HG03064 (cell line): ENCODE results near the gene MYH11.

ENCODE experiments used
- ATAC-seq: cut with Tn5 transposase; IDR thresholded peaks from one replicate; pipeline ENCODE4 v1.9.1; 2021; ENCODE audit warnings: low read depth; ENCODE audit not compliant: unreplicated experiment

Gene MYH11

GRCh38 chr16:15759070-15759469, 97.8 kb downstream of the MYH11 start:
- ATAC-seq = no peak

DNA sequence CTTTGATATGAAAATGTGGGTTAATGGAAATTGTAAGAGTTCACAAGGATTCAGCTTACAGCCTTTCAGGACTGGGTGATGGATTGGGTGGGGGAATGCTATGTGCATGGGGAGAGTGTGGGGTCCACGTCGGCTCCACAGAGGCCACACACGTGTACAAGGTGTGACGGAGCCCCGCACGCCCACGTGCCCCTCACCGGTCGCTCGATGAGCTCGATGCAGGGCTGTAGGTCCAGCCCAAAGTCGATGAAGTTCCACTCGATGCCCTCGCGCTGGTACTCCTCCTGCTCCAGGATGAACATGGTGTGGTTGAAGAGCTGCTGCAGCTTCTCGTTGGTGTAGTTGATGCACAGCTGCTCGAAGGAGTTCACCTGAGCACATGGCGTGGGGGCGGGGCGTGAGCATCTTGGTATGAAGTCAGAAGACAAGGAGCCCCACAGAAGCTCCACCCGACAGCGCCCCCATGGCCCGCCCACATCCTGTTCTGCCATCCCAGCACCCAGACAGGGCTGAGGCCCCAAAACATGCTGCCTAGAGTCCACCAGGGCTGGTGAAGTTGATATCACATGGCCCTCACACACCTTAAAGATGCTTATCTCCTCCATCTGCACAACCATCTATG, 99.1 kb downstream of the MYH11 start:
- ATAC-seq = no peak

DNA sequence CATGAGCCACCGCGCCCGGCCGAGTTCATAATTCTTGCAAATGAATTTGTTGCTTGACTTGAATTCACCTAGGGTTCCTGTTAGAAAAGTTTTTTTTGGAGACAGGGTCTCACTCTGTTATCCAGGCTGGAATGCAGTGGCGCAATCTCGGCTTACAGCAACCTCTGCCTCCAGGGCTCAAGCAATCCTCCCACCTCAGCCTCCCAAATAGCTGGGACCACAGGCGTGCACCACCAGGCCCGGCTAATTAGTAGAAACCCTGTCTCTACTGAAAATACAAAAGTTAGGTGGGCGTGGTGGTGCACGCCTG, 99.8 kb downstream of the MYH11 start:
- no peak for ATAC-seq

- no peak for ATAC-seq
Observed at GRCh38 chr16:15754821-15755534, 101.8 kb downstream of the MYH11 start.

- no peak for ATAC-seq
Observed at GRCh38 chr16:15752717-15753488, 103.9 kb downstream of the MYH11 start.

- ATAC-seq = no peak
Observed at GRCh38 chr16:15751940-15752339, 104.9 kb downstream of the MYH11 start.

- ATAC-seq = no peak
Observed at GRCh38 chr16:15749985-15750384, 106.8 kb downstream of the MYH11 start.

DNA sequence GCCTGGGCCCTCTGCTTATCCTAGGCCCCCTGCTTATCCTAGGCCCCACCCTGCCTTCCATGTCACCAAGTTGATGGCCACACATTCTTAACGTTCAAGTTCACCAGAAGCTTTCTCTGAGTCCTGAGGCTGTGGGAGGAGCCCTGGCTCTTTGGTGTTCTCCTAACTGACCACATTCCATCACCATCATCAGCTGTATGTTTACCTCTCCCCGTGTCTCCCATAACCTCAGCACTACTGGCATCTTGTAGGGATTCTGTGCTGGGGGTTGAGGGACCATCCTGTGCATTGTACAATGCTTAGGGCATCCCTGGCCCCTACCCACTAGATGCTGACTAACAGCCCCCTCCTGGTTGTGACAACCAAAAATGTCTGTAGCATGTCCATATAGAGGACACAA, 107.5 kb downstream of the MYH11 start:
- no peak for ATAC-seq

DNA sequence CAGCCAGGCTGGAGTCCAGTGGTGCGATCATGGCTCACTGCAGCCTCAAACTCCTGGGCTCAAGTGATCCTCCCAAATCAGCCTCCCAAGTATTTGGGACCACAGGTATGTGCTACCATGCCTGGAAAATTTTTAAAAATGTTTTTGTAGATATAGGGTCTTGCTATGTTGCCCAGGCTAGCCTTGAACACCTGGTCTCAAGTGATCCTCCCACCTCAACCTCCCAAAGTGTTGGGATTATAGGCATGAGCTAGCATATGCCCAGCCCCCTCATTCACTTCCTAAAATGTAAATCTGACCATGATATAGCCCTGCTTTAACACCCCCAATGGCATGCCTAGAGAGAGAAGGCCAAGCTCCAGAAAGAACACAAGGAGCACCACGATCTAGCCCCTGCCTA, 108.2 kb downstream of the MYH11 start:
- no peak for ATAC-seq

GRCh38 chr16:15747937-15748336, 108.9 kb downstream of the MYH11 start:
- no peak for ATAC-seq

- no peak for ATAC-seq
Observed at GRCh38 chr16:15746332-15746731, 110.5 kb downstream of the MYH11 start.

DNA sequence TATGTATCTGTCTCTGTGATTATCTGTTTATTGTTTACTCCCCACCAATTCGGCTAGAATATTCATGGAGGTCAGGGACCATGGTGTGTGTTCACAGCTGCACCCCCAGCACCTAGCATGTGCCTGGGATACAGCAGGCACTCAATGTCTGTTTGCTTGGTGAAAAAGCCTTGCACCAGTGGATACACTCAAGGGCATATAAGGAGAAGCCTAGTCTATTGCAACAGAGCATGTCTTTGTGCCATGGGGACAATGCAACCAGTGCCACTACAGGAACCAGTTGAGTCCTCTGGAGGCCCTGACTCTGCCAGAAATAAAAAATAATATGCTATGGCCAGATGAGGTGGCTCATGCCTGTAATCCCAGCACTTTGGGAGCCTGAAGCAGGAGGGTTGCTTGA, 113.2 kb downstream of the MYH11 start:
- ATAC-seq = no peak

- ATAC-seq = no peak
Observed at GRCh38 chr16:15742716-15743115, 114.1 kb downstream of the MYH11 start.

- no peak for ATAC-seq
Observed at GRCh38 chr16:15741207-15741871, 115.5 kb downstream of the MYH11 start.

DNA sequence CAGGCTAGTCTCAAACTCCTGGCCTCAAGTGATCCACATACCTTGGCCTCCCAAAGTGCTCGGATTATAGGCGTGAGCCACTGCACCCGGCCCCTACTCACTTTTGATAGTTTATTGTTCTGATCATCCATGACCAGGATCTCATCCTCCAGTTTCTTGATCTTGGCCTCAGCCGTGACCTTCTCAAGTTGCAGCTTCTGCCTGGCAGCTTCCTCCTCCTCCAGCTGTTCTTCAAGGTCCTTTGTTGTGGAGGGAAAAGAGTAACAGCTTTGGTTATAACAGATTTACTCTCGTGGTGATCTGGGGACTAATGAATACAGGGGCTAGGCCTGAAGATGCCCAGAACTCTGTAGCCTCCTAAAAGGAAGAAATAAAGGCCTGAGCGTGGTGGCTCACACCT, 116.9 kb downstream of the MYH11 start:
- ATAC-seq = no peak

GRCh38 chr16:15739464-15739863, 117.4 kb downstream of the MYH11 start:
- ATAC-seq = no peak

DNA sequence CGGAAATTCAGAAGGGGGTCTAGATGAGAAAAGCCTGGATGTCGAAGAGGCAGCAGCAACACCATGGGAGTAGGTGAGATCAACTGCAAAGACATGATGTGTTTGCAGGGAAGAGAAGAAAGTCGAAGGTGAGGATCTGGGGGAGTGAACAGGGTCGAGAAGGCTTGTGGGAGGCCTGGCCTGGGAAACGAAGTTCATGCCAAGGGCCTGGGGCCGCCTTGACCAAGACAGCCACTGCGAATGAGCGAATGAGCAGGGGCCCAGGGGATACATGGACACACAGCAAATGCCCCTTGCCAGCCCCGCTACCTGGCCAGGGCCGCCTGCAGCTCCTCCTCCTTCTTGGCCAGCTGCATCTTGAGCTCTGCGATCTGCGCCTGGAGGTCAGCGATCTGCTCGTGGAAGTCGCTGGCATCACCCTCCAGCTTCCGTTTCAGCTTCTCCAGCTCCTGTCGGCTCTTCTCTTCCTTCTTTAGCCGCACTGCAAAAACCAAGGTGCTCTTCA, 119.6 kb downstream of the MYH11 start:
- no peak for ATAC-seq

DNA sequence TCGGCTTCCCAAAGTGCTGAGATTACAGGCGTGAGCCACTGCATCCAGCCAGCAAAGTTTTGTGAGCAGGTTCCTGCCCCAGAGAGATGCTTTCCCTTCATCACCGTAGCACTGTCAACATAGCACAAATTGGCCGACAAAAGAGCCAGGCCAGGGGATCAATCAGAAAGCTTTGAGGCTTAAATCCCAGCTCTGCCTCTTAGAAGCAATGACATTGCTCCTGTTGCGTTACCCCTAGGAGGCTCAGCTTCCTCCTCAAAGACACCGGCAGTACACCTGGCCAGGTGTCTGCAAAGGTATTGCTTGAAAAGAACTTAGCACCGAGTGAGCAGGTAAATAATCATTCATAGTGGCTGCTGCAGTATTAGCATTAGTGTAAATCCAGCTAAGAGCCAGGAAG, 120.3 kb downstream of the MYH11 start:
- ATAC-seq = no peak

DNA sequence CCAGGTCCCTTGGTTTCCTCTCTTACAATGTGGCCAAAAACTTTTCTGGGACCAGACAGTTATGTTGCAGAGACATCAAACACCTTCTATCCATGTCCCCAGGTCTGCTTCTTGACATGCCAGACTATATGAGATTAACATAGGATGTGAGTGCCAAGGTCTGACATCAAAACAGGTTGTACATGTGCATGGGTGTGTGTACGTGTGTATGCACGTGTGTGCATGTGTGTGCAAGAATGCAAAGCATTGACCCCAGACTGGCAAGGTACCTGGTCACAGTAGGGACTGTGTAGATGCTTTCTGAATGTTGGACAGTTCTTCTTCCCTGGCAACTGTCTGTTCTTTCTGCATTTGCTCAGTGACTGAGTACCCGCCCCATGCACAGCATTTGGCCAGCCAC, 121.2 kb downstream of the MYH11 start:
- no peak for ATAC-seq

- no peak for ATAC-seq
Observed at GRCh38 chr16:15732416-15732815, 124.4 kb downstream of the MYH11 start.

DNA sequence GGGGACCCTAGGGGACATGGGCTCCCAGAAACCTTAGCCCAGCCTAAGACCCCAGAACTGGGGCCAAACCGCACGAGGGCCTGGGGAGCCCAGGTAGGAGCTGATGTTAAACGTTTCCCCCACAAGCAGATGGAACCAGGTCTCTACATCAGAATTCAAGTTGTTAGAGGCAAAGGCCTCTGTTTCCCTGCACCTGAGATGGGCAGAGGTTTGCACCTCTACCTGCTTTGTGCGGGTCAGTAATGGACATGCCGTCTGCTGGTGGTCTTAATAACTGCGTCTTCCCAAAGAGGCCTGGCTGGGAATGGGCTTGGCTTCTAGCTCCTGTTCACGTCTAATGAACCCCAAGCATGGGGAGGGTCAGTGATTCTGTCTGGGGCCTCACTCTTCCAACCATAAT, 127.7 kb downstream of the MYH11 start:
- ATAC-seq = no peak
